ENCODE data around the gene TSPEAR. TPM values are rescaled to one million over a fixed set of nuclear protein-coding genes. Genes with fewer than 3 reads are reported as not detected.

The TSPEAR gene
- polyA plus RNA-seq, 1 of the 3 experiments (the other 2 are of a cell fraction) = 0.08 TPM

- no peak overlapping the region for H3K27ac ChIP-seq (ENCODE audit: low read depth in 2 of 2, low read length in 1 of 2)
- H3K9me3 ChIP-seq = no peaks in the 10 kb centered on the region
- no peak overlapping the region for H2AFZ ChIP-seq (ENCODE audit: low read depth)
- CTCF ChIA-PET = interaction anchor here (0.6 kb wide), 1 partner anchor 72 kb away, joined by 3 read pairs; no protein-coding TSS in a partner anchor
- peaks cover 8% of the 10 kb centered on the region for H3K27me3 ChIP-seq (ENCODE audit: insufficient read depth)
- no peaks in the 10 kb centered on the region for H3K79me2 ChIP-seq (ENCODE audit: insufficient read depth)
- H3K4me1 ChIP-seq (ENCODE audit: control insufficient read depth in 1 of 2, insufficient read depth in 2 of 2, low read depth in 1 of 2, low read length in 1 of 2) = peaks cover 0 to 2% of the 10 kb centered on the region in 2 experiments; a peak in 1 of 4 replicates
- H4K20me1 ChIP-seq (ENCODE audit: insufficient read depth) = no peaks in the 10 kb centered on the region
- H3F3A ChIP-seq (replicated peaks; ENCODE audit: insufficient read depth) = no peaks in the 10 kb centered on the region
- no peak overlapping the region for H3K4me3 ChIP-seq (ENCODE audit: low read depth in 2 of 2, low read length in 1 of 2)
- no peak overlapping the region for H3K9ac ChIP-seq
- no peak for DNase-seq
- H3K4me2 ChIP-seq = no peak overlapping the region
- no peaks in the 10 kb centered on the region for H3K36me3 ChIP-seq (replicated peaks in 1 of 2; ENCODE audit: control insufficient read depth in 1 of 2, insufficient read depth in 2 of 2, low read length in 1 of 2)
- TF ChIP-seq RAD21 (IDR thresholded peaks at IDR 0.05; ENCODE audit: low read length) = no peak
- WGBS (ENCODE audit: low lambda C conversion rate) = 17% methylated on average over 15 of the region's 24 CpGs
- H3K9me2 ChIP-seq = no peaks in the 10 kb centered on the region
- POLR2A ChIA-PET = no interaction called here
Measured at GRCh38 chr21:44589586-44590305, 121.6 kb downstream of the TSPEAR start.

GRCh38 chr21:44589094-44589493 lies 122.3 kb downstream of the TSPEAR start:
- peaks cover 0 to 2% of the 10 kb centered on the region in 2 experiments; a peak in 1 of 4 replicates for H3K4me1 ChIP-seq (ENCODE audit: control insufficient read depth in 1 of 2, insufficient read depth in 2 of 2, low read depth in 1 of 2, low read length in 1 of 2)
- WGBS (ENCODE audit: low lambda C conversion rate) = 40% methylated on average over 2 of the region's 2 CpGs
- no peak overlapping the region for H3K4me3 ChIP-seq (ENCODE audit: low read depth in 2 of 2, low read length in 1 of 2)
- H3K9ac ChIP-seq = no peak overlapping the region
- no peaks in the 10 kb centered on the region for H3K36me3 ChIP-seq (replicated peaks in 1 of 2; ENCODE audit: control insufficient read depth in 1 of 2, insufficient read depth in 2 of 2, low read length in 1 of 2)
- no peak overlapping the region for H3K27ac ChIP-seq (ENCODE audit: low read depth in 2 of 2, low read length in 1 of 2)
- H4K20me1 ChIP-seq (ENCODE audit: insufficient read depth) = no peaks in the 10 kb centered on the region
- DNase-seq = no peak
- peaks cover 3% of the 10 kb centered on the region for H3K27me3 ChIP-seq (ENCODE audit: insufficient read depth)
- no peak overlapping the region for H3K4me2 ChIP-seq
- no peak overlapping the region for H2AFZ ChIP-seq (ENCODE audit: low read depth)
- POLR2A ChIA-PET = no interaction called here
- H3K9me3 ChIP-seq = no peaks in the 10 kb centered on the region
- H3K9me2 ChIP-seq = no peaks in the 10 kb centered on the region
- TF ChIP-seq MAX (IDR thresholded peaks at IDR 0.05; ENCODE audit: low read depth) (no peak), FOSL2 (IDR thresholded peaks at IDR 0.05; ENCODE audit: borderline replicate concordance, low read depth) (no peak), MEF2A (IDR thresholded peaks at IDR 0.05; ENCODE audit: borderline replicate concordance, low read depth) (no peak), TAF1 (IDR thresholded peaks at IDR 0.05; ENCODE audit: borderline replicate concordance, low read depth, low read length) (no peak), NRF1 (IDR thresholded peaks at IDR 0.05; ENCODE audit: low read depth, low read length) (no peak), ZBTB33 (IDR thresholded peaks at IDR 0.05; ENCODE audit: borderline replicate concordance, low read depth) (no peak), GATA2 (CRISPR knock-in tag; IDR thresholded peaks at IDR 0.05) (no peak), FOXM1 (IDR thresholded peaks at IDR 0.05; ENCODE audit: low read depth) (no peak), YY1 (IDR thresholded peaks at IDR 0.05; ENCODE audit: low read depth) (no peak)
- no peaks in the 10 kb centered on the region for H3F3A ChIP-seq (replicated peaks; ENCODE audit: insufficient read depth)
- CTCF ChIA-PET = interaction anchor here (0.6 kb wide), 1 partner anchor 73 kb away, joined by 3 read pairs; no protein-coding TSS in a partner anchor
- H3K79me2 ChIP-seq (ENCODE audit: insufficient read depth) = no peaks in the 10 kb centered on the region

Measured in SK-N-SH (cell line).